Tibial artery (tissue), 4 donors: ENCODE measurements around the gene MCRIP2.

ENCODE experiments used
- DNase-seq, 2 donors: peaks; one replicate each; pipeline ENCODE4 v3.0.0-alpha.2; 2019
- H3K27ac ChIP-seq, 2 donors: fragments of 200-600 bp; sonication (generic) in 1 of 2; 1 replicate in 1 of 2; 2 replicates in 1 of 2; pipeline ENCODE4 v1.5.1; 2018 to 2019; ENCODE audit warnings: mild to moderate bottlenecking in 1 of 2
- H3K27me3 ChIP-seq, 2 donors: fragments of 200-600 bp; sonication (generic) in 1 of 2; one replicate each; pipeline versions ENCODE4 v1.5.1 to v1.6.0; 2016 to 2019
- H3K36me3 ChIP-seq, 3 donors: fragments of 200-600 bp; sonication (generic) in 2 of 3; one replicate each; pipeline ENCODE4 v1.5.1; 2016 to 2019; ENCODE audit warnings: mild to moderate bottlenecking in 2 of 3
- H3K4me1 ChIP-seq, 4 donors: fragments of 200-600 bp; sonication (generic) in 2 of 4; 1 replicate in 3 of 4; 2 replicates in 1 of 4; pipeline ENCODE4 v1.5.1; 2016 to 2019
- H3K4me3 ChIP-seq, 2 donors: fragments of 200-600 bp; sonication (generic) in 1 of 2; 1 replicate in 1 of 2; 2 replicates in 1 of 2; pipeline ENCODE4 v1.5.1; 2018 to 2019; ENCODE audit warnings: mild to moderate bottlenecking in 2 of 2
- H3K9me3 ChIP-seq, 3 donors: fragments of 200-600 bp; sonication (generic) in 1 of 3; one replicate each; pipeline ENCODE4 v1.5.1; 2016 to 2019
- CTCF ChIP-seq, 2 experiments: fragments of 200-600 bp in 1 of 2; fragments of 450-650 bp in 1 of 2; IDR thresholded peaks; one replicate each; pipeline ENCODE4 v1.5.1; 2017 to 2019; ENCODE audit warnings: antibody characterized with exemption in 2 of 2, mild to moderate bottlenecking in 1 of 2, moderate library complexity in 1 of 2
- intact Hi-C: fragments of 100-400 bp; cut with DNase I; formaldehyde crosslinking; loops from one replicate; pipeline ENCODE4 v1.15.0; 2023; ENCODE audit warnings: low total_unique reads

MCRIP2 gene

GRCh38 chr16:648781-649589 lies 7.4 kb downstream of the MCRIP2 start, which contains the start of gene WDR90:
TSS of gene WDR90 (plus strand) at chr16:649365. CDS start at chr16:649417, 52 bp downstream.
- H3K36me3 ChIP-seq, result peaks cover 0 to 32% (median 7%) of the 10 kb centered on the region in 3 donors
- no peaks in the 10 kb centered on the region for H3K27me3 ChIP-seq
- no peak for TF ChIP-seq CTCF (IDR thresholded peaks at IDR 0.05)
- H3K4me1 ChIP-seq, result peaks cover 7 to 46% (median 23%) of the 10 kb centered on the region in 4 donors
- H3K4me3 ChIP-seq, result peak within 1 kb of the TSS; percentile 81 to 84
- peak; percentile 92 to 94 for DNase-seq
- H3K27ac ChIP-seq, result peak within 1 kb of the TSS; percentile 82 to 90
- H3K9me3 ChIP-seq, result no peaks in the 10 kb centered on the region
- intact Hi-C loops, result no loop called here

DNA sequence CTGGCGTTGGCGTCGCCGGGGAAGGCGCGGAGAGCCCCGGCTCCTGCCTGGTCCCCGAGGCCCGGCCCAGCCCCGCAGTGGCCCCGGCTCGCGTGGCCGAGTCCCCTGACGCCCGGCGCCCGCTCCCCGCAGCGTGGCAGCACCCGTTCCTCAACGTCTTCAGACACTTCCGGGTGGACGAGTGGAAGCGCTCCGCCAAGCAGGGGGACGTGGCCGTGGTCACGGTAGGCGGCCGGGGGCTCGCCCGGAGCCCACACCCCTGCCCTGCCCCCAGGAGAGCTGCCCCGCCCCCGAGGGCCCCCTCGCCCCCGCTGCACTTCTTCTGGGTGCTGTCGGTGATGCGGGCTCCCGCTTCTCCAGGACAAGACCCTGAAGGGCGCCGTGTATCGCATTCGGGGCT lies 8.0 kb downstream of the MCRIP2 start:
- Histone ChIP-seq H3K36me3 (peaks cover 0 to 36% (median 7%) of the 10 kb centered on the region in 3 donors), H3K27ac (peak overlapping the region; percentile 82 to 90), H3K4me1 (peaks cover 7 to 46% (median 23%) of the 10 kb centered on the region in 4 donors), H3K4me3 (peak overlapping the region; percentile 81 to 84), H3K9me3 (no peaks in the 10 kb centered on the region), H3K27me3 (no peaks in the 10 kb centered on the region)
- DNase-seq, result no peak
- intact Hi-C loops, result no loop called here
- no peak for TF ChIP-seq CTCF (IDR thresholded peaks at IDR 0.05)

- Histone ChIP-seq H3K27me3 (no peaks in the 10 kb centered on the region), H3K4me3 (no peak overlapping the region), H3K9me3 (no peaks in the 10 kb centered on the region), H3K27ac (no peak overlapping the region), H3K36me3 (peaks cover 0 to 58% (median 7%) of the 10 kb centered on the region in 3 donors), H3K4me1 (peaks cover 7 to 32% (median 23%) of the 10 kb centered on the region in 4 donors)
- no peak for DNase-seq
- no peak for TF ChIP-seq CTCF (IDR thresholded peaks at IDR 0.05)
- intact Hi-C loops, result no loop called here
These were observed 10.2 kb downstream of the MCRIP2 start for GRCh38 chr16:651844-652243.

DNA sequence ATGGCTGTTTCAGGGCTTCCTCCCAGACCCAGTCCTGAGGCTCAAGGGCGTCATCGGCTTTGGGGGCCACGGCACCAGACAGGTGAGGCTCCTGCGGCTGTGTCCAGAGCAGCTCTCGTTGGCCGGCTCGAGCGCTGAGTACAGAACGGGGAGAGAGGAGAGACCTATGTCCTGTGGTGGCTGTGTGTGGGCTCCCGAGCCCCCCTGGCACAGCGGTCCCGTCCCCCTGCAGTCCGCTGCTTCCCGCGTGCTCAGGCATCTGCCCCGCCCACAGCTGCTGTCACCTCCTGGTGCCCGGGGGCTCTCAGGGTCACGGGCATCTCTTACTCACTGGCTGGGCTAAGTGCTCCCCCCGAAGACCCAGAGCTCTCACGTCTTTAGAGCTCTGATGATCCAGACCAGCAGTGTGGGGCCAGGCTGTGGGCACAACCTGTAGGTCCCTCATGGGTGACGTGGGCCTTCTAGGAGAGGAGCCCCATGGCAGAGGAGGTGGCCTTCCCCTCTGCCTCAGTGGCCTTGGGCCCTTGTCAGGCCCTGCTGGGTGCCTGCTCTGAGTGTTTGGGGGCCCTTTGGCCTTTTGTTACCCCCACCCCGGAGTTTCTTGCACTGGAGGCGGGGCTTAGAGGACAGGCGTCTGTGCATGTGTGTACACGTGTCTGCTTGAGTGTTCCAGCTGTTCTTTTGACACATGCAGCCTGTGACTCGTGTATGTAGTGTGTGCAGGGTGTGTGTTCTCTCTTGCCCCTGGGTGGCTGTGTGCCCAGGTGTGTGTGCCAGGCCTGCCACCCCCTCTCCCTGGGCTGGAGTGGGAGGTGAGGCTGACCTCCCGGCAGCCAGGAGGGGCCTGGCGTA lies 11.1 kb downstream of the MCRIP2 start:
- H3K4me3 ChIP-seq, result no peak overlapping the region
- TF ChIP-seq CTCF (IDR thresholded peaks at IDR 0.05), result no peak
- H3K4me1 ChIP-seq, result peaks cover 7 to 24% (median 19%) of the 10 kb centered on the region in 4 donors
- H3K9me3 ChIP-seq, result no peaks in the 10 kb centered on the region
- intact Hi-C loops, result no loop called here
- H3K27me3 ChIP-seq, result no peaks in the 10 kb centered on the region
- no peak for DNase-seq
- H3K36me3 ChIP-seq, result peaks cover 0 to 66% (median 7%) of the 10 kb centered on the region in 3 donors
- no peak overlapping the region for H3K27ac ChIP-seq

DNA sequence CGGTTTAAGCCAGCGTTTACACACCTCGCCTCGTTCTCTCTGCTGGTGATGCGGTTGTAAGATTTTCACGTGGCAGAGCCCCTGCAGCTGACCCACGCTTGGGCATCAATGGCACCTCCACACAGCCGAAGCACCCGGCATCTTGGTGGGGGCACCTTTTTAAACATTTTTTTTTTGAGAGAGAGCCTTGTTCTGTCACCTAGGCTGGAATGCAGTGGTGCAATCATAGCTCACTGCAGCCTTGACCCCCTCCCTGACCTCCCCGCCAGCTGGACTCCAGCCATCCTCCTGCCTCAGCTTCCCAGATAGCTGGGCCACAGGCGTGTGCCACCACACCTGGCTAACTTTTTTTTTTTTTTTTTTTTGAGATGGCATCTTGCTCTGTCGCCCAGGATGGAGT lies 12.4 kb downstream of the MCRIP2 start:
- Histone ChIP-seq H3K4me1 (peaks cover 0 to 14% (median 9%) of the 10 kb centered on the region in 4 donors), H3K36me3 (peaks cover 0 to 80% (median 12%) of the 10 kb centered on the region in 3 donors), H3K27me3 (no peaks in the 10 kb centered on the region), H3K27ac (no peak overlapping the region), H3K4me3 (no peak overlapping the region), H3K9me3 (no peaks in the 10 kb centered on the region)
- DNase-seq, result no peak
- intact Hi-C loops, result no loop called here
- TF ChIP-seq CTCF (IDR thresholded peaks at IDR 0.05), result no peak
